ENCODE data around the gene ADH1B.

Gene ADH1B

DNA sequence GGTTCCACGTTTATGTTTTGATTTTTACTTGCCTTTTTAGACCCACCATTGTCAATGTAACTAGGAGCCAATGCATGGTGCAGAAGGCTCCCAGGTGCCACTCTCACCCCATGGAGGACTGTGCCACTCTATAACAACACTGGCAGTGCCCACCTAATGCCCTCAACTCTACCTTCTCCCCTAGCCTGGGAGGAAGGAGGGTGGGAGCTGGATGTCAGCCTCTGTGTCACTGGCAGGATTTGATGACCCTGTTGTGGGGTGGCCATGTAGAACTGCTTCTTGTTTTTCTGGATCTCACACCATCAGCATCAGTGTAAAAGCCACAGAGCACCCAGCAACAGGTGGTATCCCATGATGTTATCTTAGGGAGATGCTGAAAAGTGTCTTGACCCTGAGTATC is 13.7 kb upstream of the ADH1B start:
- Histone ChIP-seq H3K9ac (ENCODE audit: low read depth, low read length, poor library complexity, severe bottlenecking) (no peak overlapping the region), H3K27me3 (ENCODE audit: insufficient read depth, low read length, poor library complexity, severe bottlenecking) (no peaks in the 10 kb centered on the region), H3K9me2 (replicated peaks; ENCODE audit: low read depth, low read length) (no peaks in the 10 kb centered on the region), H3F3A (ENCODE audit: low read depth) (no peaks in the 10 kb centered on the region), H3K79me2 (ENCODE audit: insufficient read depth, low read length) (no peaks in the 10 kb centered on the region), H3K36me3 (ENCODE audit: insufficient read depth, low read length) (no peaks in the 10 kb centered on the region), H4K20me1 (ENCODE audit: insufficient read depth, low read length, poor library complexity, severe bottlenecking) (no peaks in the 10 kb centered on the region), H3K4me2 (ENCODE audit: low read depth, low read length, poor library complexity, severe bottlenecking) (no peak overlapping the region), H3K4me1 (ENCODE audit: insufficient read depth, low read length, poor library complexity, severe bottlenecking) (no peaks in the 10 kb centered on the region), H2AFZ (ENCODE audit: low read length) (no peak overlapping the region), H3K4me3 (ENCODE audit: low read length, poor library complexity, severe bottlenecking) (no peak overlapping the region), H3K9me3 (ENCODE audit: insufficient read depth, low read depth, low read length) (no peaks in the 10 kb centered on the region)
- TF ChIP-seq EZH2phosphoT487 (IDR thresholded peaks at IDR 0.05; ENCODE audit: borderline replicate concordance): no peak
- TF ChIP-seq, protein P1, sequence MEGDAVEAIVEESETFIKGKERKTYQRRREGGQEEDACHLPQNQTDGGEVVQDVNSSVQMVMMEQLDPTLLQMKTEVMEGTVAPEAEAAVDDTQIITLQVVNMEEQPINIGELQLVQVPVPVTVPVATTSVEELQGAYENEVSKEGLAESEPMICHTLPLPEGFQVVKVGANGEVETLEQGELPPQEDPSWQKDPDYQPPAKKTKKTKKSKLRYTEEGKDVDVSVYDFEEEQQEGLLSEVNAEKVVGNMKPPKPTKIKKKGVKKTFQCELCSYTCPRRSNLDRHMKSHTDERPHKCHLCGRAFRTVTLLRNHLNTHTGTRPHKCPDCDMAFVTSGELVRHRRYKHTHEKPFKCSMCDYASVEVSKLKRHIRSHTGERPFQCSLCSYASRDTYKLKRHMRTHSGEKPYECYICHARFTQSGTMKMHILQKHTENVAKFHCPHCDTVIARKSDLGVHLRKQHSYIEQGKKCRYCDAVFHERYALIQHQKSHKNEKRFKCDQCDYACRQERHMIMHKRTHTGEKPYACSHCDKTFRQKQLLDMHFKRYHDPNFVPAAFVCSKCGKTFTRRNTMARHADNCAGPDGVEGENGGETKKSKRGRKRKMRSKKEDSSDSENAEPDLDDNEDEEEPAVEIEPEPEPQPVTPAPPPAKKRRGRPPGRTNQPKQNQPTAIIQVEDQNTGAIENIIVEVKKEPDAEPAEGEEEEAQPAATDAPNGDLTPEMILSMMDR (conservative IDR thresholded peaks at IDR 0.05; ENCODE audit: low read length): no peak

DNA sequence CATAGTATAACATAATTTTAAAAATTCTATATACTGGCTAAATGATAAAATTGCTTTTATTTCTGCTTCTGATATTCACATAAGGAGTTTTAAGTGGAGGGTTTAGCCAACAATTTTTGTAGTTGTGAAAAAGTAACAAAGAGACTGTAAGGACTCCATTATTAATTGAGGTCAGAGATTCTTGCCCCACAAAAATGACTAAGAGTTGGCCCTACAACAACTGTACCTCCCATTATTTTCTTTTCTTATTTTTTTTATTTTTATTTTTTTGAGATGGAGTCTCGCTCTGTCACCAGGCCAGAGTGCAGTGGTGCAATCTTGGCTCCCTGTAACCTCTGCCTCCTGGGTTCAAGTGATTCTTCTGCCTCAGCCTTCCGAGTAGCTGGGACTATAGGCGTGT is 9.4 kb upstream of the ADH1B start:
- Histone ChIP-seq H2AFZ (ENCODE audit: low read length) (no peak overlapping the region), H3K9me2 (replicated peaks; ENCODE audit: low read depth, low read length) (no peaks in the 10 kb centered on the region), H3K9ac (ENCODE audit: low read depth, low read length, poor library complexity, severe bottlenecking) (no peak overlapping the region), H3K79me2 (ENCODE audit: insufficient read depth, low read length) (no peaks in the 10 kb centered on the region), H3K4me2 (ENCODE audit: low read depth, low read length, poor library complexity, severe bottlenecking) (no peak overlapping the region), H3K4me1 (ENCODE audit: insufficient read depth, low read length, poor library complexity, severe bottlenecking) (no peaks in the 10 kb centered on the region), H3K36me3 (ENCODE audit: insufficient read depth, low read length) (no peaks in the 10 kb centered on the region), H3K4me3 (ENCODE audit: low read length, poor library complexity, severe bottlenecking) (no peak overlapping the region), H3F3A (ENCODE audit: low read depth) (no peaks in the 10 kb centered on the region), H4K20me1 (ENCODE audit: insufficient read depth, low read length, poor library complexity, severe bottlenecking) (no peaks in the 10 kb centered on the region), H3K9me3 (ENCODE audit: insufficient read depth, low read depth, low read length) (no peaks in the 10 kb centered on the region), H3K27me3 (ENCODE audit: insufficient read depth, low read length, poor library complexity, severe bottlenecking) (no peaks in the 10 kb centered on the region)
- TF ChIP-seq, protein P1 (conservative IDR thresholded peaks at IDR 0.05; ENCODE audit: low read length): no peak
- no peak for TF ChIP-seq EZH2phosphoT487 (IDR thresholded peaks at IDR 0.05; ENCODE audit: borderline replicate concordance)

DNA sequence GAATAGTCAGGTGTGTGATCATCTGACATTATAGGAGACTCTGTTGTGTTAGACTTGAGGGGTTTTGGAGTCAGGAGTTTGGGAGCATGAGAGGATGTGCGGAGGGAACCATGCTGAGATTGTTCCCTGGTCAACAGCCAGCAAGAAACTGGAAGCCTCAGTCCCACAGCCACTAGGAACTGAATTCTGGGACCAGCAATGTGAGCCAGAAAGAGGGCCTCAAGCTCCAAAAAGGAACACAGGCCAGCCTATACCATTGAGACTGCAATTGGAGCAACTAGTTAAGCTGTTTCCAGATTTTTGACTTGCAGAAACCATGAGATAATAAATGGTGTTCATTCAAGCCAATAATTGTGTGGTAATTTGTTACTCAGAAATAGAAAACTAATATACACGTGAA is 8.7 kb upstream of the ADH1B start:
- H3K79me2 ChIP-seq (ENCODE audit: insufficient read depth, low read length): no peaks in the 10 kb centered on the region
- H3F3A ChIP-seq (ENCODE audit: low read depth): no peaks in the 10 kb centered on the region
- H3K36me3 ChIP-seq (ENCODE audit: insufficient read depth, low read length): no peaks in the 10 kb centered on the region
- H3K9me3 ChIP-seq (ENCODE audit: insufficient read depth, low read depth, low read length): no peaks in the 10 kb centered on the region
- no peaks in the 10 kb centered on the region for H3K4me1 ChIP-seq (ENCODE audit: insufficient read depth, low read length, poor library complexity, severe bottlenecking)
- no peaks in the 10 kb centered on the region for H3K9me2 ChIP-seq (replicated peaks; ENCODE audit: low read depth, low read length)
- H3K4me2 ChIP-seq (ENCODE audit: low read depth, low read length, poor library complexity, severe bottlenecking): no peak overlapping the region
- H2AFZ ChIP-seq (ENCODE audit: low read length): no peak overlapping the region
- no peaks in the 10 kb centered on the region for H4K20me1 ChIP-seq (ENCODE audit: insufficient read depth, low read length, poor library complexity, severe bottlenecking)
- H3K27me3 ChIP-seq (ENCODE audit: insufficient read depth, low read length, poor library complexity, severe bottlenecking): no peaks in the 10 kb centered on the region
- H3K9ac ChIP-seq (ENCODE audit: low read depth, low read length, poor library complexity, severe bottlenecking): no peak overlapping the region
- H3K4me3 ChIP-seq (ENCODE audit: low read length, poor library complexity, severe bottlenecking): no peak overlapping the region
- TF ChIP-seq EZH2phosphoT487 (IDR thresholded peaks at IDR 0.05; ENCODE audit: borderline replicate concordance): no peak
- TF ChIP-seq, protein P1 (conservative IDR thresholded peaks at IDR 0.05; ENCODE audit: low read length): no peak

All from Loucy (cell line).